ENCODE results near the gene AHNAK2. TPM values are rescaled to one million over a fixed set of nuclear protein-coding genes. Genes with fewer than 3 reads are reported as not detected.
A peak's percentile ranks its signal among the peaks of the same experiment; 100 is the strongest.

AHNAK2 gene
- total and polyA plus RNA-seq, 9 of the 15 experiments (the other 6 are each of a cell fraction or from before 2014, with no cell fraction given) = 0.04 to 0.09 (median 0.04) TPM; not detected in 6

- Histone ChIP-seq H3K9me1 (ENCODE audit: control insufficient read depth, insufficient read depth, low read length) (no peaks in the 10 kb centered on the region), H3K9me3 (replicated peaks; ENCODE audit: control insufficient read depth, insufficient read depth, low read depth, low read length) (0 out of 2 replicates have a peak, but pooled peaks cover 2% of the 10 kb centered on the region), H3K4me3 (no peak overlapping the region), H2AFZ (ENCODE audit: low read depth, low read length) (no peak overlapping the region), H3K27me3 (ENCODE audit: control insufficient read depth in 2 of 2, insufficient read depth in 2 of 2, low read length in 2 of 2) (peaks cover 0 to 11% of the 10 kb centered on the region in 2 experiments; a peak in 2 of 5 replicates), H4K20me1 (replicated peaks; ENCODE audit: control insufficient read depth, insufficient read depth, low read length) (no peaks in the 10 kb centered on the region), H3K27ac (ENCODE audit: extremely low read depth, low read depth, low read length) (no peak overlapping the region), H3K79me2 (ENCODE audit: control insufficient read depth, insufficient read depth, low read length) (no peaks in the 10 kb centered on the region), H3K36me3 (ENCODE audit: control insufficient read depth, insufficient read depth, low read length) (no peaks in the 10 kb centered on the region), H3K4me2 (ENCODE audit: insufficient read depth, low read length) (no peak overlapping the region), H3K4me1 (replicated peaks in 1 of 2; ENCODE audit: control insufficient read depth in 2 of 2, insufficient read depth in 2 of 2, low read length in 2 of 2) (peaks cover 0 to 44% of the 10 kb centered on the region in 2 experiments; a peak in 2 of 5 replicates), H3K9ac (ENCODE audit: insufficient read depth in 1 of 2, low read depth in 2 of 2, low read length in 2 of 2) (no peak overlapping the region)
- TF ChIP-seq NFIC (IDR thresholded peaks at IDR 0.05) (0 out of 2 replicates have a peak, but pooled peaks have one; percentile 20), KDM5B (IDR thresholded peaks at IDR 0.05; ENCODE audit: insufficient replicate concordance, low read depth, low read length) (no peak)
- DNase-seq (ENCODE audit: extremely low read depth in 1 of 4, low spot score in 3 of 4) (no peak), ATAC-seq (no peak), FAIRE-seq (no peak)
- intact Hi-C loops (cut with micrococcal nuclease) = no loop called here
- no TSS peak for BruUV-seq (replicated peaks)
- 35% methylated on average over 7 of the region's 10 CpGs for WGBS (ENCODE audit: insufficient coverage, low coverage, missing lambda C conversion rate)
- in situ Hi-C loops (cut with MboI) = no loop called here
- ChIA-PET CTCF (ENCODE audit: low intra/inter-chr PET ratio) (no interaction called here), POLR2A (interaction anchor here (1.1 kb wide), 1 partner anchor 24 kb away, joined by 3 read pairs; no protein-coding TSS in a partner anchor)
Measured at GRCh38 chr14:104925214-104925854, 52.8 kb downstream of the AHNAK2 start.

- no peak for DNase-seq (ENCODE audit: extremely low read depth in 1 of 4, low spot score in 3 of 4)
- in situ Hi-C loops (cut with MboI) (no loop called here), intact Hi-C loops (cut with micrococcal nuclease) (no loop called here)
- Histone ChIP-seq H3K4me3 (no peak within 1 kb of the TSS), H3K79me2 (ENCODE audit: control insufficient read depth, insufficient read depth, low read length) (no peaks in the 10 kb centered on the region), H4K20me1 (replicated peaks; ENCODE audit: control insufficient read depth, insufficient read depth, low read length) (no peaks in the 10 kb centered on the region), H3K27me3 (ENCODE audit: control insufficient read depth in 2 of 2, insufficient read depth in 2 of 2, low read length in 2 of 2) (peaks cover 0 to 6% of the 10 kb centered on the region in 2 experiments; a peak in 2 of 5 replicates), H3K27ac (ENCODE audit: extremely low read depth, low read depth, low read length) (no peak within 1 kb of the TSS), H2AFZ (ENCODE audit: low read depth, low read length) (no peak within 1 kb of the TSS), H3K4me2 (ENCODE audit: insufficient read depth, low read length) (no peak within 1 kb of the TSS), H3K9me3 (replicated peaks; ENCODE audit: control insufficient read depth, insufficient read depth, low read depth, low read length) (0 out of 2 replicates have a peak, but pooled peaks cover 2% of the 10 kb centered on the region), H3K9me1 (ENCODE audit: control insufficient read depth, insufficient read depth, low read length) (no peaks in the 10 kb centered on the region), H3K4me1 (replicated peaks in 1 of 2; ENCODE audit: control insufficient read depth in 2 of 2, insufficient read depth in 2 of 2, low read length in 2 of 2) (peaks cover 0 to 44% of the 10 kb centered on the region in 2 experiments; a peak in 2 of 5 replicates), H3K9ac (ENCODE audit: insufficient read depth in 1 of 2, low read depth in 2 of 2, low read length in 2 of 2) (no peak within 1 kb of the TSS), H3K36me3 (ENCODE audit: control insufficient read depth, insufficient read depth, low read length) (no peaks in the 10 kb centered on the region)
- ATAC-seq = no peak
- POLR2A ChIA-PET = interaction anchor here (0.8 to 1.1 kb wide), 2 partner anchors 16 to 25 kb away, joined by 3 read pairs; no protein-coding TSS in a partner anchor
- no peak for FAIRE-seq
- TF ChIP-seq ELF1 (tag; IDR thresholded peaks at IDR 0.05) (no peak), PREB (CRISPR knock-in tag; IDR thresholded peaks at IDR 0.05) (no peak), SP2 (IDR thresholded peaks at IDR 0.05; ENCODE audit: extremely low read depth, low read depth, low read length, poor library complexity, severe bottlenecking) (no peak), SRSF1 (IDR thresholded peaks at IDR 0.05; ENCODE audit: low read depth, low read length) (no peak), KLF6 (CRISPR knock-in tag; IDR thresholded peaks at IDR 0.05; ENCODE audit: borderline replicate concordance) (no peak), CREB1 (IDR thresholded peaks at IDR 0.05) (no peak), CREB1 (CRISPR knock-in tag; IDR thresholded peaks at IDR 0.05) (no peak), ZNF655 (CRISPR knock-in tag; IDR thresholded peaks at IDR 0.05) (no peak), TRIM28 (IDR thresholded peaks at IDR 0.05) (0 out of 2 replicates have a peak, but pooled peaks have one; percentile 1)
- CTCF ChIA-PET (ENCODE audit: low intra/inter-chr PET ratio) = no interaction called here
- WGBS (ENCODE audit: insufficient coverage, low coverage, missing lambda C conversion rate) = 31% methylated on average over 9 of the region's 14 CpGs
- no TSS peak for BruUV-seq (replicated peaks)
Measured at GRCh38 chr14:104924421-104925213, 53.6 kb downstream of the AHNAK2 start, which contains the start of gene PLD4. Gene PLD4 (plus strand): TSS chr14:104924879. CDS start chr14:104927141, 2,262 bp downstream.

Measured in K562 (cell line).